Testis (tissue), 3 donors: Measurements from ENCODE around the gene ATPAF2. TPM values are rescaled to one million over a fixed set of nuclear protein-coding genes. Genes with fewer than 3 reads are reported as not detected.

Experiments used
- DNase-seq: peaks from one replicate; pipeline ENCODE4 v3.0.0-alpha.2; 2019
- H3K27ac ChIP-seq, 2 donors: fragments of 200-600 bp; sonication (generic); one replicate each; pipeline ENCODE4 v1.5.1; 2019
- H3K27me3 ChIP-seq: fragments of 200-600 bp; sonication (generic); one replicate; pipeline ENCODE4 v1.5.1; 2019
- H3K36me3 ChIP-seq: fragments of 200-600 bp; sonication (generic); one replicate; pipeline ENCODE4 v1.5.1; 2017; ENCODE audit warnings: low read depth; ENCODE audit errors: missing control alignments
- H3K4me1 ChIP-seq: fragments of 200-600 bp; sonication (generic); one replicate; pipeline ENCODE4 v1.5.1; 2019
- H3K4me3 ChIP-seq, 2 donors: fragments of 200-600 bp; sonication (generic); one replicate each; pipeline ENCODE4 v1.5.1; 2017 to 2019
- H3K9me3 ChIP-seq: fragments of 200-600 bp; sonication (generic); one replicate; pipeline ENCODE4 v1.5.1; 2017
- CTCF ChIP-seq, 3 experiments: fragments of 450-650 bp in 2 of 3; fragments of 200-600 bp in 1 of 3; sonication (generic) in 1 of 3; IDR thresholded peaks; one replicate each; pipeline ENCODE4 v1.5.1; 2016 to 2019; ENCODE audit warnings: antibody characterized with exemption in 3 of 3, mild to moderate bottlenecking in 2 of 3, moderate library complexity in 1 of 3
- POLR2A ChIP-seq: fragments of 450-650 bp; IDR thresholded peaks from one replicate; pipeline ENCODE4 v1.6.1; 2017; ENCODE audit warnings: antibody characterized with exemption, mild to moderate bottlenecking, moderate library complexity
- WGBS, 2 donors: methylation state at CpG; one replicate each; pipeline ENCODE4 v1.1.5; 2018; 5-methylcytosine and 5-hydroxymethylcytosine counted together
- intact Hi-C: fragments of 100-400 bp; cut with DNase I; formaldehyde crosslinking; loops from one replicate; pipeline ENCODE4 v1.15.1; 2023; ENCODE audit warnings: low total_unique reads
- polyA plus RNA-seq: library from polyadenylated mRNA; stranded (reverse); fragments of 350-450 nt; fragmentation: Illumina TruSeq; extraction: RNeasy Lipid Tissue Mini Kit (QIAGEN cat#74804); gene quantifications from one replicate; pipeline ENCODE4 v1.2.3, GENCODE V29; 2014; ENCODE audit warnings: low read depth, low replicate concordance; ENCODE audit not compliant: insufficient read depth
- total RNA-seq, 2 donors: library from RNA; depleted of rRNA; stranded (reverse); fragments of >200 nt; gene quantifications; one replicate each; pipeline ENCODE4 v1.2.3, GENCODE V29; 2016

The ATPAF2 gene
- total and polyA plus RNA-seq, 3 donors from 2014 or later = 42.6 to 63.3 (median 59.9) TPM

- H3K36me3 ChIP-seq = no peaks in the 10 kb centered on the region
- no peak overlapping the region for H3K4me3 ChIP-seq
- DNase-seq = no peak
- intact Hi-C loops = no loop called here
- no peaks in the 10 kb centered on the region for H3K4me1 ChIP-seq
- WGBS, 2 donors = 80 to 98% methylated on average over 1 to 2 of the region's 2 CpGs
- H3K9me3 ChIP-seq = no peaks in the 10 kb centered on the region
- H3K27ac ChIP-seq = no peak overlapping the region
- no peaks in the 10 kb centered on the region for H3K27me3 ChIP-seq
- TF ChIP-seq POLR2A (no peak), CTCF (IDR thresholded peaks at IDR 0.05) (no peak)
Observed at GRCh38 chr17:17985153-17985552, 53.8 kb downstream of the ATPAF2 start.

- Histone ChIP-seq H3K27ac (no peak overlapping the region), H3K9me3 (no peaks in the 10 kb centered on the region), H3K27me3 (no peaks in the 10 kb centered on the region), H3K4me1 (no peaks in the 10 kb centered on the region), H3K4me3 (no peak overlapping the region), H3K36me3 (no peaks in the 10 kb centered on the region)
- WGBS, 2 donors = 94 to 100% methylated on average over 6 of the region's 6 CpGs
- TF ChIP-seq POLR2A = no peak
- no peak for TF ChIP-seq CTCF (IDR thresholded peaks at IDR 0.05)
- no peak for DNase-seq
- intact Hi-C loops = no loop called here
Observed at GRCh38 chr17:17983776-17984175, 55.2 kb downstream of the ATPAF2 start.

GRCh38 chr17:17983376-17983775, 55.6 kb downstream of the ATPAF2 start:
- no peak overlapping the region for H3K4me3 ChIP-seq
- WGBS, 2 donors = 46 to 55% methylated on average over 6 of the region's 6 CpGs
- no peaks in the 10 kb centered on the region for H3K36me3 ChIP-seq
- no peak for TF ChIP-seq POLR2A
- no peak for TF ChIP-seq CTCF (IDR thresholded peaks at IDR 0.05)
- H3K27ac ChIP-seq = no peak overlapping the region
- DNase-seq = no peak
- H3K9me3 ChIP-seq = no peaks in the 10 kb centered on the region
- intact Hi-C loops = no loop called here
- no peaks in the 10 kb centered on the region for H3K27me3 ChIP-seq
- H3K4me1 ChIP-seq = no peaks in the 10 kb centered on the region

- Histone ChIP-seq H3K36me3 (no peaks in the 10 kb centered on the region), H3K9me3 (no peaks in the 10 kb centered on the region), H3K27ac (no peak overlapping the region), H3K4me3 (no peak overlapping the region), H3K4me1 (no peaks in the 10 kb centered on the region), H3K27me3 (no peaks in the 10 kb centered on the region)
- intact Hi-C loops = no loop called here
- no peak for DNase-seq
- TF ChIP-seq POLR2A (no peak), CTCF (IDR thresholded peaks at IDR 0.05) (no peak)
- 96% methylated on average over 9 of the region's 9 CpGs for WGBS, 2 donors
Observed at GRCh38 chr17:17982801-17983200, 56.2 kb downstream of the ATPAF2 start.

- WGBS, 2 donors = 86% methylated on average over 8 to 9 of the region's 9 CpGs
- TF ChIP-seq POLR2A = no peak
- no peak for TF ChIP-seq CTCF (IDR thresholded peaks at IDR 0.05)
- H3K4me1 ChIP-seq = no peaks in the 10 kb centered on the region
- H3K4me3 ChIP-seq = no peak overlapping the region
- H3K36me3 ChIP-seq = no peaks in the 10 kb centered on the region
- no peaks in the 10 kb centered on the region for H3K9me3 ChIP-seq
- no peak overlapping the region for H3K27ac ChIP-seq
- no peaks in the 10 kb centered on the region for H3K27me3 ChIP-seq
- no peak for DNase-seq
- intact Hi-C loops = no loop called here
Observed at GRCh38 chr17:17981330-17981729, 57.6 kb downstream of the ATPAF2 start.
